Measurements from ENCODE around the gene PCP4. TPM values are rescaled to one million over a fixed set of nuclear protein-coding genes. Genes with fewer than 3 reads are reported as not detected.

The PCP4 gene
- total RNA-seq, 1 experiment from 2014 or later: not detected

GRCh38 chr21:39954570-39954969 lies 87.3 kb downstream of the PCP4 start:
- ChIA-PET POLR2A (no interaction called here), CTCF (no interaction called here)
- Histone ChIP-seq H3K27ac (ENCODE audit: low read length) (no peak overlapping the region), H3K27me3 (ENCODE audit: control insufficient read depth, insufficient read depth, low read length) (no peaks in the 10 kb centered on the region; the same call in 1 of the 2 replicates), H3K36me3 (ENCODE audit: control insufficient read depth, insufficient read depth, low read length) (no peaks in the 10 kb centered on the region), H3K4me1 (ENCODE audit: control insufficient read depth, insufficient read depth, low read length) (no peaks in the 10 kb centered on the region), H3K9me3 (ENCODE audit: control insufficient read depth, insufficient read depth, low read depth, low read length) (no peaks in the 10 kb centered on the region), H3K4me3 (ENCODE audit: low read depth in 2 of 2, low read length in 2 of 2) (no peak overlapping the region)
- DNase-seq (ENCODE audit: low read depth, low spot score) (no peak), ATAC-seq (no peak)
- BruUV-seq (replicated peaks): no TSS peak
- in situ Hi-C loops (cut with HindIII; ENCODE audit: low pct_unique_long_range_greater_than_20kb, low sequenced_read_pairs) (no loop called here), intact Hi-C loops (cut with micrococcal nuclease; ENCODE audit: unreplicated experiment) (no loop called here)
- no peak for TF ChIP-seq SIN3A (IDR thresholded peaks at IDR 0.05; ENCODE audit: borderline replicate concordance, insufficient read depth, low read depth, low read length)
- no peak for TF ChIP-seq POLR2AphosphoS5 (IDR thresholded peaks at IDR 0.05; ENCODE audit: low read depth, low read length)

GRCh38 chr21:39955326-39955725 lies 88.1 kb downstream of the PCP4 start:
- intact Hi-C loops (cut with micrococcal nuclease; ENCODE audit: unreplicated experiment) (no loop called here), in situ Hi-C loops (cut with HindIII; ENCODE audit: low pct_unique_long_range_greater_than_20kb, low sequenced_read_pairs) (no loop called here)
- POLR2A ChIA-PET: no interaction called here
- no peak for TF ChIP-seq TCF7L2 (IDR thresholded peaks at IDR 0.05; ENCODE audit: low read depth, low read length)
- no peak for TF ChIP-seq CTCF (IDR thresholded peaks at IDR 0.05)
- TF ChIP-seq POLR2AphosphoS5 (IDR thresholded peaks at IDR 0.05; ENCODE audit: low read depth, low read length): no peak
- TF ChIP-seq REST (IDR thresholded peaks at IDR 0.05; ENCODE audit: insufficient read depth in 1 of 2, low read depth in 2 of 2, low read length in 1 of 2): no peak
- no peak for TF ChIP-seq SIN3A (IDR thresholded peaks at IDR 0.05; ENCODE audit: borderline replicate concordance, insufficient read depth, low read depth, low read length)
- Histone ChIP-seq H3K36me3 (ENCODE audit: control insufficient read depth, insufficient read depth, low read length) (no peaks in the 10 kb centered on the region), H3K27ac (ENCODE audit: low read length) (no peak overlapping the region), H3K9me3 (ENCODE audit: control insufficient read depth, insufficient read depth, low read depth, low read length) (no peaks in the 10 kb centered on the region), H3K4me3 (ENCODE audit: low read depth in 2 of 2, low read length in 2 of 2) (no peak overlapping the region), H3K27me3 (ENCODE audit: control insufficient read depth, insufficient read depth, low read length) (no peaks in the 10 kb centered on the region; the same call in 1 of the 2 replicates), H3K4me1 (ENCODE audit: control insufficient read depth, insufficient read depth, low read length) (no peaks in the 10 kb centered on the region)
- ATAC-seq (no peak), DNase-seq (ENCODE audit: low read depth, low spot score) (no peak)
- CTCF ChIA-PET: interaction anchor here (0.7 kb wide), 1 partner anchor 30 kb away, joined by 4 read pairs; no protein-coding TSS in a partner anchor
- BruUV-seq (replicated peaks): no TSS peak

GRCh38 chr21:39956586-39956985 lies 89.3 kb downstream of the PCP4 start:
- BruUV-seq (replicated peaks): no TSS peak
- no peaks in the 10 kb centered on the region for H3K9me3 ChIP-seq (ENCODE audit: control insufficient read depth, insufficient read depth, low read depth, low read length)
- DNase-seq (ENCODE audit: low read depth, low spot score) (no peak), ATAC-seq (no peak)
- CTCF ChIA-PET: no interaction called here
- TF ChIP-seq SIN3A (IDR thresholded peaks at IDR 0.05; ENCODE audit: borderline replicate concordance, insufficient read depth, low read depth, low read length): no peak
- TF ChIP-seq REST (IDR thresholded peaks at IDR 0.05; ENCODE audit: insufficient read depth in 1 of 2, low read depth in 2 of 2, low read length in 1 of 2): no peak
- TF ChIP-seq TCF7L2 (IDR thresholded peaks at IDR 0.05; ENCODE audit: low read depth, low read length): no peak
- TF ChIP-seq CTCF (IDR thresholded peaks at IDR 0.05): no peak
- no peak for TF ChIP-seq POLR2AphosphoS5 (IDR thresholded peaks at IDR 0.05; ENCODE audit: low read depth, low read length)
- H3K27me3 ChIP-seq (ENCODE audit: control insufficient read depth, insufficient read depth, low read length): no peaks in the 10 kb centered on the region; the same call in 1 of the 2 replicates
- no peaks in the 10 kb centered on the region for H3K36me3 ChIP-seq (ENCODE audit: control insufficient read depth, insufficient read depth, low read length)
- no peaks in the 10 kb centered on the region for H3K4me1 ChIP-seq (ENCODE audit: control insufficient read depth, insufficient read depth, low read length)
- POLR2A ChIA-PET: no interaction called here
- H3K4me3 ChIP-seq (ENCODE audit: low read depth in 2 of 2, low read length in 2 of 2): no peak overlapping the region
- H3K27ac ChIP-seq (ENCODE audit: low read length): no peak overlapping the region
- intact Hi-C loops (cut with micrococcal nuclease; ENCODE audit: unreplicated experiment): no loop called here
- in situ Hi-C loops (cut with HindIII; ENCODE audit: low pct_unique_long_range_greater_than_20kb, low sequenced_read_pairs): no loop called here
